Peyer's patch (tissue), 4 donors: ENCODE data around the gene TP53AIP1. TPM values are rescaled to one million over a fixed set of nuclear protein-coding genes. Genes with fewer than 3 reads are reported as not detected.

ENCODE experiments used
- DNase-seq, 3 donors: peaks; one replicate each; pipeline ENCODE4 v3.0.0-alpha.2; 2017 to 2019
- H3K27ac ChIP-seq, 4 donors: fragments of 200-600 bp; sonication (generic); one replicate each; pipeline ENCODE4 v1.5.1; 2016 to 2019
- H3K27me3 ChIP-seq, 2 donors: fragments of 200-600 bp; sonication (generic); one replicate each; pipeline ENCODE4 v1.5.1; 2019
- H3K36me3 ChIP-seq, 3 donors: fragments of 200-600 bp; sonication (generic); one replicate each; pipeline ENCODE4 v1.5.1; 2016 to 2019
- H3K4me1 ChIP-seq, 4 donors: fragments of 200-600 bp; sonication (generic); one replicate each; pipeline ENCODE4 v1.5.1; 2016 to 2019
- H3K4me3 ChIP-seq, 4 donors: fragments of 200-600 bp; sonication (generic); 1 replicate in 3 of 4; 2 replicates in 1 of 4; pipeline ENCODE4 v1.5.1; 2016 to 2019; ENCODE audit warnings: mild to moderate bottlenecking in 1 of 4
- H3K9me3 ChIP-seq, 4 donors: fragments of 200-600 bp; sonication (generic); one replicate each; pipeline ENCODE4 v1.5.1; 2016 to 2019; ENCODE audit warnings: mild to moderate bottlenecking in 1 of 4
- CTCF ChIP-seq, 6 experiments: fragments of 450-650 bp in 4 of 6; fragments of 200-600 bp in 2 of 6; sonication (generic) in 1 of 6; IDR thresholded peaks; one replicate each; pipeline ENCODE4 v1.5.1; 2017 to 2019; ENCODE audit warnings: antibody characterized with exemption in 6 of 6, mild to moderate bottlenecking in 3 of 6, moderate library complexity in 1 of 6
- POLR2A ChIP-seq, 2 donors: fragments of 450-650 bp; IDR thresholded peaks; one replicate each; pipeline ENCODE4 v1.5.1; 2017; ENCODE audit warnings: antibody characterized with exemption in 2 of 2, mild to moderate bottlenecking in 2 of 2, moderate library complexity in 2 of 2
- total RNA-seq, 4 donors: library from RNA; depleted of rRNA; stranded (reverse); fragments of >200 nt; gene quantifications; one replicate each; pipeline ENCODE4 v1.1.0, GENCODE V29; 2016

TP53AIP1 gene
- total RNA-seq, 4 donors from 2014 or later, result 0.35 to 2.0 (median 0.47) TPM; not detected in 1

- H3K27ac ChIP-seq, result no peak overlapping the region
- no peak overlapping the region for H3K4me3 ChIP-seq
- no peaks in the 10 kb centered on the region for H3K9me3 ChIP-seq
- no peaks in the 10 kb centered on the region for H3K36me3 ChIP-seq
- peaks cover 0 to 13% (median 3%) of the 10 kb centered on the region in 4 donors for H3K4me1 ChIP-seq
- TF ChIP-seq POLR2A (IDR thresholded peaks at IDR 0.05) (no peak), CTCF (IDR thresholded peaks at IDR 0.05) (no peak)
- no peaks in the 10 kb centered on the region for H3K27me3 ChIP-seq
- DNase-seq, result no peak
Observed at GRCh38 chr11:128901653-128902514, 40.8 kb downstream of the TP53AIP1 start.

- no peaks in the 10 kb centered on the region for H3K27me3 ChIP-seq
Observed at GRCh38 chr11:128900468-128900867, 42.2 kb downstream of the TP53AIP1 start.

GRCh38 chr11:128898580-128899344 lies 43.9 kb downstream of the TP53AIP1 start:
- H3K4me1 ChIP-seq, result peaks cover 0 to 3% (median 0%) of the 10 kb centered on the region in 4 donors
- TF ChIP-seq POLR2A (IDR thresholded peaks at IDR 0.05) (no peak), CTCF (IDR thresholded peaks at IDR 0.05) (no peak)
- H3K4me3 ChIP-seq, result no peak overlapping the region
- no peaks in the 10 kb centered on the region for H3K36me3 ChIP-seq
- no peaks in the 10 kb centered on the region for H3K9me3 ChIP-seq
- no peaks in the 10 kb centered on the region for H3K27me3 ChIP-seq
- no peak for DNase-seq
- no peak overlapping the region for H3K27ac ChIP-seq

More at GRCh38 chr11:128900468-128900867, 42.2 kb downstream of the TP53AIP1 start:
- Histone ChIP-seq H3K27ac (no peak overlapping the region), H3K9me3 (no peaks in the 10 kb centered on the region), H3K36me3 (no peaks in the 10 kb centered on the region), H3K4me1 (peaks cover 0 to 7% (median 3%) of the 10 kb centered on the region in 4 donors), H3K4me3 (no peak overlapping the region)
- no peak for TF ChIP-seq POLR2A (IDR thresholded peaks at IDR 0.05)
- no peak for TF ChIP-seq CTCF (IDR thresholded peaks at IDR 0.05)
- no peak for DNase-seq

GRCh38 chr11:128897826-128898225 lies 44.8 kb downstream of the TP53AIP1 start:
- no peak overlapping the region for H3K4me3 ChIP-seq
- H3K27ac ChIP-seq, result no peak overlapping the region
- no peak for DNase-seq
- no peaks in the 10 kb centered on the region for H3K36me3 ChIP-seq
- TF ChIP-seq CTCF (IDR thresholded peaks at IDR 0.05) (no peak), POLR2A (IDR thresholded peaks at IDR 0.05) (no peak)
- no peaks in the 10 kb centered on the region for H3K9me3 ChIP-seq
- no peaks in the 10 kb centered on the region for H3K27me3 ChIP-seq
- peaks cover 0 to 3% (median 0%) of the 10 kb centered on the region in 4 donors for H3K4me1 ChIP-seq

- no peak for DNase-seq
Observed at GRCh38 chr11:128896356-128896755, 46.3 kb downstream of the TP53AIP1 start.

More at GRCh38 chr11:128896356-128896755, 46.3 kb downstream of the TP53AIP1 start:
- Histone ChIP-seq H3K27me3 (no peaks in the 10 kb centered on the region), H3K4me3 (no peak overlapping the region), H3K36me3 (no peaks in the 10 kb centered on the region), H3K9me3 (no peaks in the 10 kb centered on the region), H3K27ac (no peak overlapping the region), H3K4me1 (peaks cover 0 to 9% (median 0%) of the 10 kb centered on the region in 4 donors)
- TF ChIP-seq POLR2A (IDR thresholded peaks at IDR 0.05), result no peak
- TF ChIP-seq CTCF (IDR thresholded peaks at IDR 0.05), result no peak
